GM21390 (cell line): ENCODE measurements around the gene SF3B6.
"Not testable (repeated sequence)": the region's sequence is repeated elsewhere in the genome, so short reads cannot be mapped to it uniquely, and the experiment has no call there.

Experiments used
- ATAC-seq: cut with Tn5 transposase; IDR thresholded peaks from one replicate; pipeline ENCODE4 v1.9.1; 2021; ENCODE audit not compliant: unreplicated experiment

SF3B6 gene

GRCh38 chr2:24054366-24055010 lies 21.6 kb downstream of the SF3B6 start:
- ATAC-seq, result no peak

DNA sequence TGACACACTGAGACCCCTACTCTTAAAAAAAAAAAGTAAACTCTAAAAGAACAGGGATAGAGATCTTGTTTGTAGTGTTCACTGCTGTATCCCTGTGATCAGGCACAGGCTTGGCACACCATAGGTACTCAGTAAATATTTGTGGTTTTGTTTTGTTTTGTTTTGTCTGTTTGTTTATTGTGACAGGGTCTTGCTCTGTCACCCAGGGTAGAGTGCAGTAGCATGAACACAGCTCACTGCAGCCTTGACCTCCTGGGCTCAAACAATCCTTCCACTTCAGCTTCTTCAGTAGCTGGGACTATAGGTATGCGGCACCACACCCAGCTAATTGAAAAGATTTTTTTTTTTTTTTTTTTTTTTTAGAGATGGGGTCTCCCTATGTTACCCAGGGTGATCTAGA lies 23.2 kb downstream of the SF3B6 start:
- no peak for ATAC-seq

DNA sequence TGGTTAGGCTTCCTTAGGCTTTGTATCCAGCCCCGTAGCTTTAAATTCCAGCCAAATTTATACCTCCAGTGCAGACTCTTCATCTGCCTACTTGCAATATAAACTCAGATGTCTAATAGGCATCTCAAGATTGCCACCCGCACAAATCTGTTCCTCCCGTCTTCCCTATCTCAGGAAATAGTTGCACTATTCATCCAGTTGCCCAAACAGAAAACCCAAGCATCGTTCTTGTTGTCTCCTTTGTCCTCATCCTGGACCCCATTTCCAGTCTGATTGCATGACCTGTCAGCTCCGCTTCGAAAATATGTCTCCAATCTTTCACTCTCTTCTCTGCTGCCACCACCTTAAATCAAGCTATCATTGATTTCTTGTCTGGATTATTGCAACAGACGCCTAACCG lies 24.3 kb downstream of the SF3B6 start:
- no peak for ATAC-seq

- ATAC-seq, result no peak
Observed at GRCh38 chr2:24050041-24050979, 25.8 kb downstream of the SF3B6 start.

GRCh38 chr2:24049485-24050021 lies 26.6 kb downstream of the SF3B6 start, which contains the start of gene FKBP1B:
FKBP1B (plus strand) TSS chr2:24049741; CDS start chr2:24049850, 109 bp downstream.
- ATAC-seq, result no peak

- ATAC-seq, result no peak
Observed at GRCh38 chr2:24048769-24049484, 27.2 kb downstream of the SF3B6 start.

DNA sequence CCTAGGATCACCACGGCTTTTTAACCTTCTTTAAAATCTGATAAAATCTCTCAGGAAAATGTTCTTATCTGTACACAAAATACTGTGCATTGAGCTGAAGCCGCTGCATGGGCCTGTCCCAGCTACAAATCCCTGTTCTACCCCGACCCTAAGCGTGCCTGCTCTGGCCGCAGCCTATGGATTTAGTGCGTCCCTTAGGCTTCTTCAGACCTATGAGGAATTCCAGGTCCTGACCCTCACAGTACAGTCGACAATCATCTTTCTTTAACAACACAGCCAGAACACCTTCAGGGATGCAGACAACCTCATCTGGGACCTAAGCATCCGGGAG lies 28.5 kb downstream of the SF3B6 start:
- no peak for ATAC-seq

DNA sequence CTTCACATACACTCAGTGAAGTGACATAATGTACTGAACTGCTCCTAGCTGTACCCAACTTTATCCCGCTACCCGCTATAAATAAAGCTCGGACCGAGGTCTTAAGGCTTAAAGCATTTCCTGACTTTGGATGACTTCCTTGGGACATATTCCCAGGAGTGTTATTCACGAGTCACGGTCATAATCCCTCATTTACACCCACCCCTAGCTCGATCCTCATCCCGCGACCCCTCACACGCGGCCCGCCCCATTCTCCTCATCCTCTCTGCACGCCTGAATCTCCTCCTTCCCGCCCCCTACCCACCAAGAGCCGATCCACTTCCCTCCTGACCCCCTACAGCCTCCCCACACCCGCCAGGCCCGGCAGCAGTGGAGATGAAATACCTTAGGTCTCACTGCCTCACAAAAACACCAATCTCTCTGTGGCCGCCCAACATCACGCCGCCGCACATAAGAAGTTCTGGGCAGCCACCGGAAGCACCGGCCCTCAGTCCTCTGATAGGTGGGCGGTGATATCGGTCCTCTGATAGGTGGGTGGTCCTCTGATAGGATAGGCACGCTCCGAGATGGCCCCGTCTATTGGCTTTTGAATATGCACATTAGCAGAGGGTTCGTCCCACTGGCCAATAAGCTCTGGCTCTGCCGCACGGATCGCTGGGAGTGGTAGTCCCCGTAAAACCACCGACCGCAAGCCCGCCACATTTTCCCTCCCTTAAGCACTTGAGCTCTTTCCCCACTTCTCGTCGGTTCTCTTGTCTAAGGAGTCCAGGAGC lies 29.0 kb downstream of the SF3B6 start, which contains the start of gene WDCP:
TSS of gene WDCP (minus strand) at position 462 of the 773 bp plus-strand sequence. CDS start 7,897 bp downstream, outside the sequence.
- ATAC-seq, result peak; percentile 99

DNA sequence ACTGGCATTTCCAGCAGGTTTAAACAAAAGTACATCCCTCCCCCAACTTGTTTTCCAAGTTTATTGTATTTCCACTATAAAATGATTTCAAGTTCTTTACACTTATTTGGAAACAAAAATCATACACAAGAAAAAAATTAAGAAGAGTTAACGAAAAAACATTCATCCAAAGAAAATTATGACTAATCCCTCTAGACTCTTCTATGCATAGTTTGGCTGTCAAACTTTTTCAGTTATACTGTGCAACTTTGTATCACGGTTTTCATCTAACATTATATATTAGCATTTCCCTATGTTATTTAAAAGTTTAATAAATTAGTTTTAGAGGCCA lies 29.6 kb downstream of the SF3B6 start:
- ATAC-seq, result no peak

- ATAC-seq, result no peak
Observed at GRCh38 chr2:24045511-24046508, 30.3 kb downstream of the SF3B6 start.

GRCh38 chr2:24043133-24043532 lies 33.0 kb downstream of the SF3B6 start:
- ATAC-seq, result not testable (repeated sequence)

DNA sequence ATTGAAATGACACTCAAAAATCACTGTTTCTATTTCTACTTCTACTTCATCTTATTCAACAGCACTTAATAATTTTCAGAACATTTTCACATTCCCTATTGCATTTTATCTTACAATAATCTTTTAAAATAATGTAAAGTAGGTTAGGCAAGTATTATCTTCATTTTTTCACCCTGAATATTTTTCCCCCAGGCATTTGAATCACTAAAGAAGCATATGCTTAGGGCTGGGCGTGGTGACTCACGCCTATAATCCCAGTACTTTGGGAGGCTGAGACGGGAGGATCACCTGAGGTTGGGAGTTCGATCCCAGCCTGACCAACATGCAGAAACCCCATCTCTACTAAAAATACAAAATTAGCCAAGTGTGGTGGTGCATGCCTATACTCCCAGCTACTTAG lies 35.6 kb downstream of the SF3B6 start:
- no peak for ATAC-seq

DNA sequence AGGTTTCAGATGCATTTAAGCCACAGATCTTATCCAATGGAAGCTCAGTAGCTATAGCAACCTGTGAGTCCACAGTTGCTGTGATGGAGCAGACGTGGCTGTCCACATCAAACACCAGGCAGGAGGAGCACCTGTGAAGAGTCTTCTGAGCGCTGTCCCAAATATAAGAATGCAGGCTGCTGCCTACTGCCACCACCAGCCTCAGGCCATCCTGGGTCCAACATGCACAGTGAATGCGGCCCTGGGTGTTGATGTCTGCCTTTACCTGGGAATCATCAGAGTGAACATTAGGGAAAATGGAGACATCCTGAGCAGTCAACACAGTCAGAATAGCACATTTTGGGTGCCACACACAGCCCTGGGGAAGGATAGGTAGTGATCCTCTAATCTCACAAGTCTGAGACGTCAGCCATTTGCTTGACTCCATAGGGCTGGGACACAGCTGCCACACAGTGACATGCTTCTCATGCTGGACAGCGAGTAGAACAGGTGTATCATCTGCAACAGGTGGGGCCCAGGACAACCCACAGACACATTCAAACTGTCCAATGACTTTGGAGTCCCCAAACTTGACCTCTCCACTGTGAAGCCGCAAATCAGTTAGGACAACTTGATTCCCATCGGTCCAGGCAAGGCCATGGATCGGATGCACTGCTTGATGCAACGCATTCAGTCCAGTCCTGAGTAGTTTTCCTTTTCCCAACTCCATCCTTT lies 37.2 kb downstream of the SF3B6 start:
- no peak for ATAC-seq

GRCh38 chr2:24026233-24026632 lies 49.9 kb downstream of the SF3B6 start:
- no peak for ATAC-seq

DNA sequence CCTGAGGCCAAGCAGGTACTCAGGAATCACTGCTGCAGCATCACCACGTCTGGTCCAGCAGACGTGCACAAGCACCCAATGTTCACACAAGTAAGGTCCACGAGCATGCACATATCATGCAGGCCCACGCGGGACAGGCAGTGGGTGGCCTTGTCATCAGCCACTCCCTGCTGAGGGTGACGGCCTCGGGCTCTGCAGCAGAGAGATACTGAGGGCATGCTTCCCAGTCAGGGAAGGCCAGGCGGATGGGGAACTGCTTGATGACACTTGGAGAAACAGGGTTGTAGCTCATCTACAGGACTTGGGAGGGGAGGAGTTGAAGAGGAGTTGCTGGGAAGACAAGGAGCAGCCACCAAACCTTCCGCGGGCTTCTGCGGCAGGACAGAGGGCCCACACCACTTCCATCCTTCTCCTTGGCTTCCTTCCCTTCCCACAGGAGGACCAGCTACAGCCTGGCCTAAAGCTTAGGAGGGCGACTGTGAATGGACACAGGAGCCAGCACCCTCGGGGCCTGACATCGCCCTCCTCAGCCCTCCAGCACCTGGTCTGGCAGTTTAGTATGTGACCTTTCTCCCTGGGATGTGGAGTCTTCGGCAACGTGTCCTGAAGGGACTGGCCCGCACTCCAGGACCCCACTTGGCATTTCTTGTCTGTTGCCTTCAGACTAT lies 51.0 kb downstream of the SF3B6 start:
- ATAC-seq, result no peak

GRCh38 chr2:24024018-24024417 lies 52.1 kb downstream of the SF3B6 start:
- ATAC-seq, result no peak

DNA sequence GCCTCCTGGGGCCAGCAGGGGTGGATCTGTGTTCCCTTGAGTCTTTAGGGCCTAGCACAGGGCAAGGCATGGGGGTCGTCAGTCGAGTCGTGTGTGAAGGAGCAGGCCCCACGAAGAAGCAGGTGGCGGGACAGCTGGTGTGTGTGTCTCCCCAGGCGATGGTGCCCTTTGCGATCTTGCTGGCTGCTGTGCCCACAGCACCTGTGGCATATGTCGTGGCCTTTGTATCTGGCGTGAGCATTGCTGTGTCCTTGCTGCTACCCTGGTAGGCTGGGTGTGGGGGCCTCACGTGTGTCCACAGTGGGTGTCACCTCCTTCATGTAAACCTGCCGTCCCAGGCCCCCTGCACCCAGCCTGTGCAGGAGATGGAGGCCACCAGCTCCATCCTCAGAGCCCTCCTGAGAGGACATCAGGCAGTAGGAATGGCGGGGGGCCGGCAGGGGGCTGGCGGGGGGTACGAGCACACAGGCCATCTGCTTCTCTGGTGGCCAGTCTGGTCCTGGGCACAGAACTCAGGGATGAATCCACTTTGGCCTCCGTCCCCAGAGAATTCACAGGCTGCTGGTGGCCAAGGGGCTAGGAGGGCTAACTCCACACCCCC lies 53.1 kb downstream of the SF3B6 start:
- no peak for ATAC-seq
